Tongue (tissue), 2 donors: ENCODE measurements around the gene NAXE. TPM values are rescaled to one million over a fixed set of nuclear protein-coding genes. Genes with fewer than 3 reads are reported as not detected.
"Not testable (repeated sequence)": the region's sequence is repeated elsewhere in the genome, so short reads cannot be mapped to it uniquely, and the experiment has no call there.

Experiments used
- DNase-seq: peaks from one replicate; pipeline ENCODE4 v3.0.0-alpha.2; 2015
- total RNA-seq: library from RNA; depleted of rRNA; stranded (reverse); fragments of >200 nt; gene quantifications from one replicate; pipeline ENCODE4 v1.2.3, GENCODE V29; 2014

NAXE gene
- total RNA-seq, result 35.1 TPM

GRCh38 chr1:156591432-156592157 lies at the start of gene NAXE:
NAXE (plus strand) TSS chr1:156591776; CDS start chr1:156591805, 29 bp downstream.
- peak; percentile 82 for DNase-seq

DNA sequence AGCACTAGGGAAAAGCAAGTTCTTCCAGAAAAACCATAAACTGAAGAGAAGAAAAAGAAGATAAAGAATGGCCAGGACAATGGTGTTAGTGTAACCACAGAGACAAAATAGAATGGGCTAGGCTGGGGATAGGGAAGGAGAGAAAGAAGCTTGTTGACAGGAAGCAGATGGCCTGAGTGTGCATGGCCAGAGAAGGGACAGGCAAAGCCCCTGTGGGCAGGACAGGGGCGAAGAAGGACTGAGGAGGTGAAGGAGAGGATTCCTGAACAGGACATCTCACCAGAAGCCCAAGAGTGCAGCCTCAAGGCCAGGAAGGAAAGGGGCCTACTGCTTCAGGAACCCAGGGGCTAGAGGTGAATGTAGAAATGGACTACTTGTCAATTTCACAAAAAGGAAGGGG lies 48.5 kb upstream of the NAXE start:
- DNase-seq, result no peak

DNA sequence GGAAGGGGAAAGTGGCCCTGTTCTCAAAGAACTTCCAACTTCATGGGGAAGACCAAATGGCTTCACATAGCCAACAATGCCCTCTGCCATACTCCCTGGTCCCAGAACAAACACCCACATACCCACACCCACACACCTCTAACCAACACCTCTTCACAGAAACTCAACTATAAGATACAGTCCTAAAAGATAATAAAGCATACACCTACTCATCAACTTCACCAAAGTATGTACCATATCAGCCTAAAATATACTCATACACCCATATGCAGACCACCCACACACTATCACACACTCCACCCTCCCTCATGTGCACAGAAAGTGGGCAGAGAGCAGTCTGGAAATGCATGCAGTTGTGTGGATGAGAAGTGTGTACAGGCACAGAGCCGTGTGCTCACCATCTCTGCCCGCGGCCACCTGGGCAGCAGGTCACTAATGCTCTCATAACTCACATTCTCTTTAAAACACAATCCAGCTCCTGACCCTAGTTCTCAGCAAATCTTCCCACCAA lies 46.9 kb upstream of the NAXE start:
- DNase-seq, result no peak

DNA sequence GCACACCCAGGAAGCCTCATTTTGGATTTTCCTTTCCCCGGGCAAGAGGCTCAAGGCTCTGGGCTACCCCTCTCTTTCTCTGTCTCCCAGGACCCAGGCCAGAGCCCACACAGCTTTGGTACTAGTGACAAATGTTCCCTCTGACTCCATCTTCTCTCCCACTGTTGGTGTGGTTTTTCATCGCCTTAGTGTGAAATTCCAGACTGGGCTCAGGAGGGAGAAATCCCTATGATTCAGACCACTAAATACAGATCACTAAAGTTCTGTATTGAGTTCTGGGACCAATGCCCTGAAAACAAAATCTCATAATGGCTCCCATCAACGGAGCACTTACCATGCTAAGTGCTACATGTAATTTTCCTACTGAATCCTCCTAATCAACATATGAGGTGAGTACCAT lies 45.3 kb upstream of the NAXE start:
- DNase-seq, result no peak

DNA sequence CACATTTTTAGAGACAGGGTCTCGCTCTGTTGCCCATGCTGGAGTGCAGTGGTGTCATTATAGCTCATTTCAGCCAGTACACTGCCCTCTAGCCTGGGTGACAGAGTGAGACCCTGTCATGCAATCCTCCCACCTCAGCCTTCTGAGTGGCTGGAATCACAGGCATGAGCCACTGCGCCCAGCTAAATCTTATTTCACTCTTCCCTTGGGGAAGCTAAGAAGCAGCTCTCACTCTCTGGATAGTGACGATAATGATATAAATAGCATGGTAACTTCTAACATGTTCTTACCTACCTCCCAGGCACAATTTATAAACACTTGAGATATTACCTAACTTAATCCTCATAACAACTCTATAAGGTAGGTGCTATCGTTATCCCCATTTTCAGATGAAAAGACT lies 44.1 kb upstream of the NAXE start:
- DNase-seq, result no peak

DNA sequence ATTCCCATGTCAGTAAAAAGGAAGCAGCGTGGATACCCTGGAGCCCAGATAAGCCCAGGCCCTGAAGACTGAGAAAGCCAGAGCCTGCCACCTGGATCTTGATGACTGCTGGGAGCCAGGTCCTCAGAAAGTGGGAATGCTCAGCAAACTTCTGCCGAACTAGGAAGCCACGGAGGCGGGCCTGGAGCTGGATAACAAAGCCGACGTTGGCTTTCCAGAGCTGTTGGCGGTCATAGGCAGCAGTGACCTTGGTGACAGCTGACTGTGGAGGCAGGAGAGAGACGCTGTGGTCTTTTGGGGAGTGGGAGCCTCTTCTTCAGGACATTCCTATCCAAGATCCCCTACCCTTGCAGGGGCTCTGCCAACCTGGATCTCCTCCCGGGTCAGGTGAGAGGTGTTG lies 43.6 kb upstream of the NAXE start:
- DNase-seq, result no peak

DNA sequence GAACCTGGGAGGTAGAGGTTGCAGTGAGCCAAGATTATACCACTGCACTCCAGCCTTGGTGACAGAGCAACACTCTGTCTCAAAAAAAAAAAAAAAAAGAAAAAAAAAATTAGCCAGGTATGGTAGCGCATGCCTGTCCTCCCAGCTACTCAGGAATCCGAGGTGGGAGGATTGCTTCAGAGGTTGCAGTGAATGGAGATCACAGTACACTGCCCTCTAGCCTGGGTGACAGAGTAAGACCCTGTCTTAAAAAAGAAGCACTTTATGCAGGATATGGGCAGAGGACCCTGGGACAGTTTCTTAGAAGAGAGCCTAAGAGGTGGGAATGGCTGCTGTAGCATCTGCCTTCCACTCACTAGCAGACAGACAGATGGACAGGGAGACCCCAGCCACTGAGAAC lies 42.2 kb upstream of the NAXE start:
- DNase-seq, result no peak

- no peak for DNase-seq
Measured at GRCh38 chr1:156549831-156550230, 41.7 kb upstream of the NAXE start.

GRCh38 chr1:156550346-156550745 lies 41.2 kb upstream of the NAXE start:
- no peak for DNase-seq

GRCh38 chr1:156551066-156551643 lies 40.4 kb upstream of the NAXE start:
- no peak for DNase-seq

GRCh38 chr1:156551869-156552268 lies 39.7 kb upstream of the NAXE start:
- DNase-seq, result no peak

DNA sequence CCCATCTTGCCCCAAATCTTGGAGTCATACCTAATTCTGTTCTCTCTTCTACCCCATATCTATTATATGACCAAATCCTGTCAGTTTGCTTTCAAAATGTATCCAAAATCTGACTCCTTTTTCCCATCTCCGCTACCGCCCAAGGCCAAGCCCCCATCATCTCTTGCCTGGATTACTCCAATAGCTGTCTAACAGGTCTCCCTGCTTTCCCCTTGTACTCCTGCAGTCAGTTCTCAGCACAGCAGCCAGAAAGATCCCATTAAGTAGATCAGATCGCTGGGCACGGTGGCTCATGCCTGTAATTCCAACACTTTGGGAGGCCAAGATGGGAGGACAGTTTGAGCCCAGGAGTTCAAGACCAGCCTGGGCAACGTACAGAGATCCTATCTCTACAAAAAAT lies 39.1 kb upstream of the NAXE start:
- DNase-seq, result no peak

GRCh38 chr1:156552937-156553336 lies 38.6 kb upstream of the NAXE start:
- DNase-seq, result not testable (repeated sequence)

DNA sequence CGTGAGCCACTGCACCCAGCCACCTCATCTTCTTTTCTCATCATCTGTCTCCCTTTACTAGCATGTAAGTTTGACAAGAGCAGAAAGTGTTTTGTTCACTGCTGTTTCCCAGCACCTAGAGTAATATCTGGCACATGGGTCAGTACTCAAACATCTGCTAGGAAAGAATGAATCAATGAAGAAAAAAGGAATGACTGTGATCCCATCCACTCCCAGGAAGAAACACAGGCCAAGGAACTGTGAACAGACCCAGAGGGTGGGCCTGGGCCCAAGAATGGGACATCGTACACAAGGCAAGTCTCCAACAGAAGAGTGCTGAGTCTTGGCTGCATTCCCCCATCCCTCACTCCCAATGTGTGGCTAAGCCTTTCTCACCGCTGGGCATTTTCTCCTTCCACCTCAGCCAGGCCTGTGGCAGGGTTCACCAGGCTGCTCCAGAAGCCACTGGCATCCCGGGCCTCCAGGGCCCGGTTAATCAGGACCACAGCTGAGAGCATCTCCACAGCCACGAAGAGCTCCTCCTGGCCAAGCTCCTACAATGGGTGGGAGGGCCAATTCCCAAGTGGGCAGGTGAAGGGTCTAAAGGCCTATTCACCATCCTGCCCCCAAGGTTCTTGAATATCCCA lies 37.6 kb upstream of the NAXE start:
- peak; percentile 6 for DNase-seq

- DNase-seq, result no peak
Measured at GRCh38 chr1:156554971-156555370, 36.6 kb upstream of the NAXE start.

DNA sequence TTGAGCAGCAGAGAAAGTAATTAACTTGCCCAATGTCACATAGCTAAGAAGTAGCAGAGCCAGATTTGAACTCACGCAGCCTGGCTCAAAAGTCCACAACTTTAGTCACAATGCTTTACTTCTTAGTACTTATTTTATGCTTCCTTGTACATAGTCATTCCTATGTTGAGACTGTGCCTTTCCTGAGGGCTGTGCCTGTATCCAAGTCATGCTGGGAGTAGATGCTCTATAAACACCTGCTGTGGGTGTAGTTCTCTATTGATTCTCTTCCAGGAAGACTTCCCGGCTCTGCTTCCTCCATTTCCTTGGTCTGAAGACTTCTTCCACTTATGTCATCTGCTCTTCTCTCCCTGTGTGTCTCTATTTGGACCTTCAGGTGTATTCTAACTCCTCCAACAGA lies 35.9 kb upstream of the NAXE start:
- no peak for DNase-seq

GRCh38 chr1:156556354-156556753 lies 35.2 kb upstream of the NAXE start:
- DNase-seq, result no peak

DNA sequence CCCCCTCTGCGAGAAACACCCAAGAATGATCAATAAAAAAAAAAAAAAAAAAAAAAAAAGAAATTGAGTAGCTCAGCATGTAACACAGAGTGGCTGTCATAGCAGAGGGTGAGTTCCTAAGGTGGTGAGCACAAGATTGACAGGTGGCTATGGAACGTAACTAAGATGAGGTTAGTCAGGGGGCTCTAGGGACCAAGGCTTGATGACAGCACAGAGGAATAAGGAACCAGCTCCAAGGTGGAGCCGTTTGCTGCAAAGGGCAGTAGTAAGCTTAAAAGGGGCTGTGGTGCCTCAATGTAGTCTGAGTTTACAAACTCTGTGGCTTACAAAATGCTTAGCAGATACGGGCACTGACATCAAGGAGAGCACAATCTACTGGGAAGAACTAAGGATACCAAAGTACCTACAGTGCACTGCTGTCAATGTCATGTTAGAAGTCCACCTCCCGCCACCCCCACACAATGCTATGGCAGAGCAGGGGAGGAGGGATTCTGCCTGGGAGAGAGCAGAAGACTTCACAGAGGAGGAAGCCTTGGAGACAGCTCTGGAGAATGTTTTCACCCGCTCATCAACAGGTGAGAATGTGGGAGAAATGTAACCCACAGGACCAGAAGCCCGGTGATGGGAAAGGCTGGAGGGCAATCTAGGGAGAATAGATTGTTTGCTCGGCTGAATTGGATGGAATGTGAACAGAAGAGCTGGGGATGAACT lies 32.3 kb upstream of the NAXE start:
- no peak for DNase-seq

DNA sequence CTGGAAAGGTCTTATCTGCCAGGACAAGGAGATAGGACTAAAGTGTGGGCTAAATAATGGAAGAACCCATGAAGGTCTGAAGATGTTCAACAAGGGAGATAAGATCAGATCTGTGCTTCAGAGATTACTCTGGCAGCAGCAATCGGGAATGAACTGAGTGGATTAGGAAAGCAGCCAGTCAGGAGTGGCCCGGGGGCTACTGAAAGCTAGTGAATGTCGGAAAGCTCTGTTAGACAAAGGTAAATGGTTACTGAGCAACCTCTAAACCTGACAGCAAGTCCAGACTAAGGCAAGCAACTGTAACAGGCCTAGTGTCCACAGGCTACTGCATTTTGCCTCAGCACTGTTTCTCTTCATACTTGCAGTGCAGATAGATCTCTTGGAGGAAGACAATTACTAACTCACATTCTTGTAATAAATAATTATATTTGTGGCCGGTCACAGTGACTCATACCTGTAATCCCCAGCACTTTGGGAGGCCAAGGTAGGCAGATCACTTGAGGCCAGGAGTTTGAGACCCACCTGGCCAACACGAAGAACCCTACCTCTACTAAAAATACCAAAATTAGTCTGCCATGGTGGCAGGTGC lies 31.7 kb upstream of the NAXE start:
- no peak for DNase-seq

GRCh38 chr1:156560585-156561163 lies 30.9 kb upstream of the NAXE start:
- DNase-seq, result no peak

DNA sequence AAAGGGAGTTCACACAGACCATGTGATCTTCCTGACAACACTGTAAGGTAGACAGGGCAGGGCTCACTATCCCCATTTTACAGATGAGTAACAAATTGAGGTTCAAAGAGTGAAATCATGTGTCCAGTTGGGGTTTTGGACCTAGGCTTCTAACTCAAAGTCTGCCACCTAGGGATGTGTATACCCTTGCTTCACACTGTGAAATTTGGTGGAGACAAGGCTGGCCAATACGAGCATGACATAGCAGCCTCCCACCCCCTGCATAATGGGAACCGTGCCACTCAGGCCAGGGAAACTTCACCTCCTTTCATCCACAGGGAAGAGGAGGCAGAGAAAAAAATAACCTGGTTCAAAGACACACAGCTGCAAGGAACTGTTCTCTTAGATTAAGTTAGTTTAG lies 26.1 kb upstream of the NAXE start:
- no peak for DNase-seq

DNA sequence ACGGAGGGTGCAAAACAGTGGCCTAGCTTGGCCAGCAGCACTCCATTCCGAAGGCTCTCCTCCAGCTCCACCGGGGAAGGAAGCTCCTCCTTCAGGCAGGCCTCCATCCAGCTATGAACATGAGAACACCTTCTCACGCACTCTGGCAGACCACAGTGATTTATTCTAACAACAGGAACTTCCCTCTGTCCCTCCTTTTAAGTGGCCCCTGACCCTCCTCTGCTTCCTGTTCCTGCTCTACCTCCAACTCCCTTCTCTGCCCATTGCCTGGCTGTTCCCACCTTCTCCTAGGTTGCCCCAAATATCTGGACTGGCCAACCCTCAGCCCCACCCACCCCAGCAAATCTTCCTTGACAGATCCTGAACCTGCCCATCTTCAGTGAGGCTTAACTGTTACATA lies 25.1 kb upstream of the NAXE start:
- DNase-seq, result no peak
